Amniotic epithelial cell (primary cell): ENCODE data around the gene CELA2A.
A peak's percentile ranks its signal among the peaks of the same experiment; 100 is the strongest.
"Not testable (repeated sequence)": the region's sequence is repeated elsewhere in the genome, so short reads cannot be mapped to it uniquely, and the experiment has no call there.

ENCODE experiments used
- DNase-seq: peaks from one replicate; pipeline ENCODE4 v3.0.0-alpha.2; 2010; ENCODE audit warnings: low read depth

Gene CELA2A

GRCh38 chr1:15425521-15425920 is 31.0 kb upstream of the CELA2A start:
- DNase-seq: no peak

- DNase-seq: no peak
Measured at GRCh38 chr1:15425958-15426357, 30.6 kb upstream of the CELA2A start.

DNA sequence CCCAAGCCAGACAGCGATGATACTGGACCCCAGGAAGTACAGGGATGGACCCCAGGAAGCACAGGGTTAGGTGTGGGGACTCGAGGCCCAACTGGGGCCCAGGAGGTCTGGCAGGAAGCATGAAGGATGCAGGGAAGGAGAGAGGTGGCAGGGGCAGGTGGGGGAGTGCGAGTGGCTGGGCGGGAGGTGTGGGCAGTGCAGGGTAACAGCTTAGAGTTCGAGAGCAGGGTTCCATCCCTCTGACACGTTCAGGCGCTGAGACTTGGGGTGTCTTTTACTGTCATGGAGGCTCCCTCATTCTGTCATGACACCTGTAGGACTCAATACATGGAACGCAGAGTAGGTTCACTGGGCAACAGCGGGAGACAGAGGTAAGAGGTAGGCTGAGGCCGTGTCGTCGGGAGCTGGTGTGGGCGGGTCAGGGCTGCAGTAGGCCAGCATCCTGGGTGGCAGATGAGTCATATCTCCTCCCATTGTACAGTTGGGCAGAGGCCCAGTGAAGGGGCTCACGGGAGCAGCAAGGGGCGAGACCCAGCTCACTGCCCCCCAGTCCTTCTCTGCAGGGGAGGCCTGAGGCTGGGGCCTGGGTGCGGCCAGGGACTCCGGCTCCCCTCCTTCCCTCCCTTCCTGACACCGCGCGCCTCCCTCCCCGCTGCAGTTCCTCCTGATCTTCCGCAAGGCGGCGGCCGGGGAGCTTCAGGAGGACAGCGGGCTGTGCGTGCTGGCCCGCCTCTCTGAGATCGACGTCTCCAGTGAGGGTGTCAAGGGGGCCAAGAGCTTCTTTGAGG is 29.8 kb upstream of the CELA2A start:
- DNase-seq: peak; percentile 69

DNA sequence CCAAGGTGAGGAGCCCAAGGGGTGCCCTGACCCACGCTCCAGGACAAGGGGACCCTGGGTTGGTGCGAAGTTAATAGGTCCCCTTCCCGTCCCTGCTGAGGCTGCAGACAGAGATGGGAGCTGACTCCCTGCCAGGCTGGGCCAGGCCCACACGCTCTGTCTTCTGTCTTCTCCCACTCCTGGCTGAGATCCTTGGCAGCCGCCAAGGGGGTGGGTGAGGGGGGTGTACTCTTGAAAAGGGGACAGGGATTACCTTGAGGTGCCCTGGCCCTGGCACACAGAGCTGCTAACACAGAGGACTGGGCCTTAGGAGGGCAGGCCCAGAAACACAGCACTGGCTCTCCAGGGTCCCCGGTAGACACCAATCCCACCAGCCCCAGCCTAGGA is 29.3 kb upstream of the CELA2A start:
- DNase-seq: no peak

DNA sequence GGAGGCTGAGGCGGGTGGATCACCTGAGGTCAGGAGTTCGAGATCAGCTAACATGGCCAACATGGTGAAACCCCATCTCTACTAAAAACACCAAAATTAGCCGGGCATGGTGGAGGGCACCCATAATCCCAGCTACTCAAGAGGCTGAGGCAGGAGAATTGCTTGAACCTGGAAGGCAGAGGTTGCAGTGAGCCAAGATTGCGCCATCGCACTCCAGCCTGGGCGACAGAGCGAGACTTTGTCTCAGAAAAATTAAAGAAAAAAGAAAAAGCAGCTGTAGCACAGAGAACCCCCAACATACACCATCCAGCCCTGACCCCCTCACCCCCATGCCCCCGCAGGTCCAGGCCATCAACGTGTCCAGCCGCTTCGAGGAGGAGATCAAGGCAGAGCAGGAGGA is 28.3 kb upstream of the CELA2A start:
- not testable (repeated sequence) for DNase-seq

DNA sequence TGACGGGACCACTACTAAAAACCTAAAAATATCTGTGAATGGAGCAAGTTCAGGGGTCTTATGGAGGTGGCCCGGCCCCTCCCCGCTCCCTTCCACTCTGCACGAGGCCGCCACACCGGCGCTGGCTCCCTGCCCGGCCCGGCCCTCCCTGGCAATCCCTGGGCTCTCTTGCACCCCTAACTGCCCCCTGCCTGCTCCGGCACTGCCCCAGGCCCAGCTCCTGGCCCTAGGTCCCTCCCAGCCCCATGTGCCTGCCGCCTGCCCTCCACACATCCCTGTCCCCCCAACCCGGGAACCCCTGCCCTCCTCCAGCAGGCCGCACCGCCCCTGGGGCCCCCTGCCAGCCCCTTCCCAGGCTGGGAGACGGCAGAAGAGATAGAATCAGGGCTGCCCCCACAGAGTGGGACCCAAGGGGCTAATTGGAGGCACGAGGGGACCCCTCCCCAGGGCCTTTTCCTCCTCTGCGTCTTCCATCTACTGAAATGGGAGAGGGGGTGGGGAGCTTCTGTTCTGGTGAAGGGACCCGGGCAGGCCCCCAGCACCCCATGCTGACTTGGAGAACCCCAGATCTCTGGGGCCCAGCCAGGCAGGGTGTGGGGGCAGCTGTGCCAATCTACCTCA is 27.6 kb upstream of the CELA2A start:
- no peak for DNase-seq

GRCh38 chr1:15429701-15430149 is 26.8 kb upstream of the CELA2A start:
- peak; percentile 42 for DNase-seq

DNA sequence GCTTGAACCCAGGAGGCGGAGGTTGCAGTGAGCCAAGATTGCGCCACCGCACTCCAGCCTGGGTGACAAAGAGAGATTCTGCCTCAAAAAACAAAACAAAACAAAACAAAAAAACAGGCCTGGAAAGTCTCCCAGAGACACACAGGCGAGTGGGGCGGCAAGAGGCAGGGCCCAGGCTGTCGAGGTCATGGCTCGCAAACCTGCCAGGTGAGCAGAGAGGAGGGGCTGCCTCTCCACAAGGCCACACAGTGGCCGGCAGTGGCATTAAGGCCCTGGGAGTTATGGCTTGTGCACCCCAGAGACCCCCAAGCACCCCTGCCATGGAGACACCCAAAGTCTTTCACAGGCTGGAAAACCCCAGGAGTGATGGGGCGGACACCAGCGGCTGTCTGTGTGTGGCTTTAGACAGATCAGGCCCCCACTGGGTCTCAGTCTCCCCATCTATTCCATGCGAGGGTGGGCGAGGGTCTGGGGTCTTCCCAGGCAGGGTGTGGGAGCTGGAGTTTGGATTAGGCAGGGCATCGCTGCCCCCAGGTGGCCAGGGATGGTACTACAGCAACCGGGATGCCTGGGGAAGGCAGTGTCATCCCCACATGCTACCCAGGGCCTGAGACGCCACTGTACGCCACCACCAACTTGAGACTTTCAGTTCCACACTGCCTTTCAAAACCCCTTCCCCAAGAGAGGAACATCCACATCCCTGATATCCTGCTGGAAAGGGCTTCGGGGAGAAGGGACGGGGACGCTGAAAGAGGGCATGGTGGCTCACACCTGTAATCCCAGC is 25.6 kb upstream of the CELA2A start:
- DNase-seq: peak; percentile 31

DNA sequence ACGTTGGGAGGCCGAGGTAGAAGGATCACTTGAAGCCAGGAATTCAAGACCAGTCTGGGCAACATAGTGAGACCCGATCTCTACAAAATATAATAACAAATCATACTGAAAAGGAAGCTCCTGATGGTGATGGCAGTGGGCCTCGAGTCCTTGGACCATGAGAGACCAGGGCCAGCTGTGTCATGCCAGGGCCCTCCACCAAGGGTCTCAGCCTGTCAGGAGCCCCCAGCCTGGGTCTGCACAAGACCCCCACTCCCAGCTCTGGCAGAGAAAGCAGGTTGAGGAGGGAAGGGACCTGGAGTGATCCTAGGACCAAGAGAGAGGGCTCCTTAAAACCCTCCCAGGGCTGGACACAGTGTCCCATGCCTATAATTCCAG is 25.0 kb upstream of the CELA2A start:
- DNase-seq: no peak

DNA sequence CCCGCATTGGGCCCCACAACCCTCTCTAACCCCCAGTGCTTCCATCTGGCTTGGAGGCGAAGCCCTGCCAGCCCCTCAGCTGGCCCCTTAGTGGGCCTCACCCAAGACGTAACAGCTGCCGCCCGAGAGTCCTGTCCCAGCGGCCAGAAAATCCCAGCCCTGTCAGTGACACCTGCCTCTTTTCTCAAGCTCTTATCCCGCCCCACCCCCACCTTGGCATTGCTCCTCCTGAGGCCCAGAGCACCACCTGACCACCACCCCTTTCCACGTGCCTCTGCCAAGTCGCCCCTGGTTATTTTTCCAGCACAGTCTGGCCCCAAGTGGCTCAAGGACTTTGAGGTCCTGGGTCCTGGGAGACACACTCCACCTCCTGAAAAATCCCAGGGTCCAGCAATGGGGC is 24.2 kb upstream of the CELA2A start:
- DNase-seq: no peak

GRCh38 chr1:15433471-15433870 is 23.1 kb upstream of the CELA2A start:
- DNase-seq: no peak

GRCh38 chr1:15434739-15435138 is 21.8 kb upstream of the CELA2A start:
- DNase-seq: peak; percentile 86

- no peak for DNase-seq
Measured at GRCh38 chr1:15435239-15436077, 21.1 kb upstream of the CELA2A start.

- no peak for DNase-seq
Measured at GRCh38 chr1:15436881-15437442, 19.6 kb upstream of the CELA2A start.

- no peak for DNase-seq
Measured at GRCh38 chr1:15439325-15439724, 17.2 kb upstream of the CELA2A start.

DNA sequence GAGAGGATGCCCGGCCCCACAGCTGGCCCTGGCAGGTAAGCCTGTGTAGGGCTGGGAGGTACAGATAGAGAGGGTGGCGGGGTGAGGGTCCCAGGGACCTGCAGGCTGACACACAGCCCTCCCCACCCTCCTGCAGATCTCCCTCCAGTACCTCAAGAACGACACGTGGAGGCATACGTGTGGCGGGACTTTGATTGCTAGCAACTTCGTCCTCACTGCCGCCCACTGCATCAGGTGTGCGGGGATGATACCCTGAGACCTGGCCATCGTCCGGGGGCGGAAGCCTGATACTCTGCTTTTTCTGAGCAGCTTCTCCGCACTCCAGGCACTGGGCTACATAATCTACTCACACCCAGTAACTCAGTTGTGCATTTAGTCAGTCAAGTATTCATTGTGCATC is 16.2 kb upstream of the CELA2A start:
- no peak for DNase-seq

DNA sequence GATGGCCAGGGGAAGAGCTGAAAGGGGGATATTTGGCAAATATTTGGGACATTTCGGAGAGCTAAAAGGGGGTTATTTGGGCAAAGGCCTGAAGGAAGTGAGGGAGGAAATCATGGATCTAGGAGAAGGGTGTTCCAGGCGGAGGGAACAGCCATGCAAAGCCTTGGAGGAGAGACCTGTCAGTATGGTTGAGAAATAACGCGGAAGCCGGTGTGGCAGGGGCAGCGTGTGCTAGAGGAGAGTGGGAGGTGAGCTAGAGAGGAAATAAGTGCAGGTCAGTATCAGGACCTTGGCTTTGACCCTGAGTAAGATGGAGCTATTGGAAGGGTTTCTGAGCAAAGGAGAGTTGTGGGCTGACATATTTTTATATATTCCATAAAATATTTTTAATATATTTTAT is 15.3 kb upstream of the CELA2A start:
- DNase-seq: no peak

GRCh38 chr1:15442119-15442518 is 14.4 kb upstream of the CELA2A start:
- no peak for DNase-seq

DNA sequence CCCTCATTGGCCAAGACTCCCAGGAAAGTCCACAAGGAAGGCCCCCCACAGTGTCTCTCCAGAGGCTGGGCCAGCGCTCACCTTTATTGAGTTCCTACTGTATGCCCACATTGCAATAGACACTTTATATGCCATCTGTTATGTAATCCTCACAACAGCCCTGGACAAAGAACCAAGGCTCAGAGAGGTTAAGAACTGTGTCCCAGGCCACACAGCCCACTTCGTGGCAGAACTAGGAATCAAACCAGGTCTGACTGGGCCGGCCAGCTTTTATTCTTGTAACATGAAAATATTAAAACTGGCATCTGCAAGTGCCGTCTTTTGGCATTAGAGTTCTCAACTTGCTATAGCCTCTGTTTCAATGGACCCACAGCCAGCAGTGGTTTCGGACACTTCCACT is 13.8 kb upstream of the CELA2A start:
- no peak for DNase-seq

- DNase-seq: no peak
Measured at GRCh38 chr1:15443281-15443680, 13.3 kb upstream of the CELA2A start.

- DNase-seq: peak; percentile 59
Measured at GRCh38 chr1:15444468-15445389, 11.8 kb upstream of the CELA2A start.
